WTC11 (cell line): ENCODE measurements around the gene KIFC1. TPM values are rescaled to one million over a fixed set of nuclear protein-coding genes. Genes with fewer than 3 reads are reported as not detected.

Experiments used
- ATAC-seq: fragments of 200-7000 bp; cut with Tn5 transposase; 2 replicates; pipeline ENCODE4 v1.10.0; 2021; ENCODE audit warnings: mild to moderate bottlenecking, moderate library complexity
- CTCF ChIA-PET: fragments of 300-600 bp; sonication (Branson Sonifier 250); formaldehyde crosslinking; loops from one replicate; lab custom pipeline; 2021; ENCODE audit warnings: antibody characterized with exemption; lab: Charles Lee
- POLR2A ChIA-PET: fragments of 350-600 bp; sonication (Branson Sonifier 250); formaldehyde crosslinking; loops from one replicate; lab custom pipeline; 2021; ENCODE audit warnings: antibody characterized with exemption; lab: Charles Lee
- DNase-seq: peaks from one replicate; pipeline ENCODE4 v3.0.0; 2021; ENCODE audit warnings: low spot score
- H3K27ac Mint-ChIP-seq: 2 replicates; pipeline ENCODE4 v1.8.0; 2021; ENCODE audit warnings: mixed read lengths
- H3K27me3 Mint-ChIP-seq: 2 replicates; pipeline ENCODE4 v1.8.0; 2021; ENCODE audit warnings: low read depth, mild to moderate bottlenecking, moderate library complexity, mixed read lengths
- H3K36me3 Mint-ChIP-seq: 2 replicates; pipeline ENCODE4 v1.8.0; 2021; ENCODE audit warnings: mixed read lengths
- H3K4me1 Mint-ChIP-seq: 2 replicates; pipeline ENCODE4 v1.8.0; 2022; ENCODE audit warnings: mixed read lengths
- H3K4me3 Mint-ChIP-seq: 2 replicates; pipeline ENCODE4 v1.8.0; 2021; ENCODE audit warnings: mild to moderate bottlenecking, moderate library complexity, mixed read lengths
- H3K9me3 Mint-ChIP-seq: 2 replicates; pipeline ENCODE4 v1.8.0; 2021; ENCODE audit warnings: mixed read lengths
- ELF4 ChIP-seq: sonication (generic); formaldehyde crosslinking; IDR thresholded peaks from 2 replicates; pipeline ENCODE4 v1.8.1; 2022; ENCODE audit warnings: low read depth, mild to moderate bottlenecking, moderate library complexity, missing genetic modification reagents
- EMX1 ChIP-seq: fragments of 250-450 bp; sonication (Bioruptor Pico); IDR thresholded peaks from 2 replicates; pipeline ENCODE4 v1.8.0; 2021; ENCODE audit warnings: mild to moderate bottlenecking
- FOXK1 ChIP-seq: sonication (generic); formaldehyde crosslinking; IDR thresholded peaks from 2 replicates; pipeline ENCODE4 v1.8.0; 2022; ENCODE audit warnings: mild to moderate bottlenecking, moderate library complexity, missing genetic modification reagents
- FOXP1 ChIP-seq: sonication (generic); formaldehyde crosslinking; IDR thresholded peaks from 2 replicates; pipeline ENCODE4 v1.8.0; 2022; ENCODE audit warnings: missing genetic modification reagents, mild to moderate bottlenecking, moderate library complexity, borderline replicate concordance
- GABPB1 ChIP-seq: sonication (generic); formaldehyde crosslinking; IDR thresholded peaks from 2 replicates; pipeline ENCODE4 v1.8.1; 2023; ENCODE audit warnings: mild to moderate bottlenecking, missing genetic modification reagents
- IRF2 ChIP-seq: sonication (generic); formaldehyde crosslinking; IDR thresholded peaks from 2 replicates; pipeline ENCODE4 v1.8.0; 2022; ENCODE audit warnings: low read depth, missing genetic modification reagents, borderline replicate concordance
- KAT7 ChIP-seq: sonication (generic); formaldehyde crosslinking; IDR thresholded peaks from 2 replicates; pipeline ENCODE4 v1.8.1; 2023; ENCODE audit warnings: missing genetic modification reagents, mild to moderate bottlenecking, borderline replicate concordance
- MYBL2 ChIP-seq: sonication (generic); formaldehyde crosslinking; IDR thresholded peaks from 2 replicates; pipeline ENCODE4 v1.8.1; 2023; ENCODE audit warnings: mild to moderate bottlenecking, moderate library complexity, missing genetic modification reagents
- OVOL2 ChIP-seq: fragments of 250-450 bp; sonication (Bioruptor Pico); IDR thresholded peaks from 2 replicates; pipeline ENCODE4 v1.9.0; 2021; ENCODE audit warnings: mild to moderate bottlenecking, borderline replicate concordance
- ZBTB21 ChIP-seq: sonication (generic); formaldehyde crosslinking; IDR thresholded peaks from 2 replicates; pipeline ENCODE4 v1.8.1; 2023; ENCODE audit warnings: mild to moderate bottlenecking, missing genetic modification reagents, borderline replicate concordance
- ZNF263 ChIP-seq: sonication (generic); formaldehyde crosslinking; IDR thresholded peaks from 2 replicates; pipeline ENCODE4 v1.8.1; 2022; ENCODE audit warnings: low read depth, mild to moderate bottlenecking, moderate library complexity, missing genetic modification reagents
- microRNA-seq: library from miRNA; unstranded; fragments of <30 nt; microRNA quantifications from one replicate; pipeline ENCODE4 v1.2.0, GENCODE V29; 2022; ENCODE audit warnings: borderline number of aligned reads
- total RNA-seq: library from RNA; stranded (reverse); gene quantifications from 3 replicates; pipeline ENCODE4 v1.2.3, GENCODE V29; 2021
- TF ChIP-seq, protein P1 (sequence below): fragments of 200-600 bp; IDR thresholded peaks from 2 replicates; pipeline ENCODE4 v1.8.0; 2022; ENCODE audit warnings: antibody characterized with exemption
- TF ChIP-seq, protein P2 (sequence below): sonication (generic); formaldehyde crosslinking; conservative IDR thresholded peaks from 2 replicates; pipeline ENCODE4 v1.8.1; 2022; ENCODE audit warnings: mild to moderate bottlenecking, missing genetic modification reagents
- TF ChIP-seq, protein P3 (sequence below): sonication (generic); formaldehyde crosslinking; IDR thresholded peaks from 2 replicates; pipeline ENCODE4 v1.8.1; 2022; ENCODE audit warnings: missing genetic modification reagents, borderline replicate concordance
- TF ChIP-seq, protein P4 (sequence below): sonication (generic); formaldehyde crosslinking; conservative IDR thresholded peaks from 2 replicates; pipeline ENCODE4 v1.8.1; 2023; ENCODE audit warnings: mild to moderate bottlenecking, low read depth, missing genetic modification reagents, moderate library complexity
- TF ChIP-seq, protein P5 (sequence below): sonication (generic); formaldehyde crosslinking; IDR thresholded peaks from 2 replicates; pipeline ENCODE4 v1.8.1; 2023; ENCODE audit warnings: mild to moderate bottlenecking, moderate library complexity, missing genetic modification reagents

Gene KIFC1
- total RNA-seq, 1 experiment from 2014 or later, result 97.3 TPM

DNA sequence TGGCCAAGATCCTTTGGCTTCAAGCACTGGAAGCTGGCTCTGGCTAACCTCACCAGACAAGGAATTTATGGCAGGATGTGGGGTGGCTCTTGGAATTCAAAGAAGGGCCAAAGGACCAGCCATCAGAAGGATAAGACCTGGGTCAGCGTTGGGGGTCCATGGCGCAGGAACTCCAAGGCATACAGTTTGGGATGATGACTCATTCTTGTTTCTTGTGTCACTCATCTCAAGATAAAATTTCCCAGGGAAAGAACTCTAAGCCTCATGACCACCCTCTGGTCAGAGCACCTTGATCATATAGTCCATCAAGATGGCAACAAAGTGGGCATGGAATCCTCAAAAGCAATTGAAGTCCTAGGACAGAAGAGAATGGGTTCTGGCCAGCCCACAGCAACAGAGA, 67.6 kb downstream of the KIFC1 start:
- ChIA-PET POLR2A (no interaction called here), CTCF (interaction anchor here (0.6 kb wide), 1 partner anchor 32 kb away, joined by 3 read pairs; no protein-coding TSS in a partner anchor)
- no peak for DNase-seq
- peaks cover 6% of the 10 kb centered on the region; the same call in 1 of the 2 replicates for H3K4me1 Mint-ChIP-seq
- H3K36me3 Mint-ChIP-seq, result peaks cover 19% of the 10 kb centered on the region
- H3K9me3 Mint-ChIP-seq, result 0 out of 2 replicates have a peak, but pooled peaks cover 3% of the 10 kb centered on the region
- H3K27ac Mint-ChIP-seq, result no peak overlapping the region
- no peak overlapping the region for H3K4me3 Mint-ChIP-seq
- peaks cover 26% of the 10 kb centered on the region for H3K27me3 Mint-ChIP-seq
- TF ChIP-seq EMX1 (CRISPR knock-in tag) (no peak), OVOL2 (CRISPR knock-in tag) (no peak), FOXK1 (CRISPR knock-in tag) (no peak), GABPB1 (CRISPR knock-in tag) (no peak), ZNF263 (CRISPR knock-in tag) (no peak), KAT7 (no peak), ZBTB21 (CRISPR knock-in tag) (no peak), ELF4 (CRISPR knock-in tag) (no peak), IRF2 (CRISPR knock-in tag) (no peak), MYBL2 (CRISPR knock-in tag) (no peak), FOXP1 (CRISPR knock-in tag) (no peak)
- TF ChIP-seq, protein P1, sequence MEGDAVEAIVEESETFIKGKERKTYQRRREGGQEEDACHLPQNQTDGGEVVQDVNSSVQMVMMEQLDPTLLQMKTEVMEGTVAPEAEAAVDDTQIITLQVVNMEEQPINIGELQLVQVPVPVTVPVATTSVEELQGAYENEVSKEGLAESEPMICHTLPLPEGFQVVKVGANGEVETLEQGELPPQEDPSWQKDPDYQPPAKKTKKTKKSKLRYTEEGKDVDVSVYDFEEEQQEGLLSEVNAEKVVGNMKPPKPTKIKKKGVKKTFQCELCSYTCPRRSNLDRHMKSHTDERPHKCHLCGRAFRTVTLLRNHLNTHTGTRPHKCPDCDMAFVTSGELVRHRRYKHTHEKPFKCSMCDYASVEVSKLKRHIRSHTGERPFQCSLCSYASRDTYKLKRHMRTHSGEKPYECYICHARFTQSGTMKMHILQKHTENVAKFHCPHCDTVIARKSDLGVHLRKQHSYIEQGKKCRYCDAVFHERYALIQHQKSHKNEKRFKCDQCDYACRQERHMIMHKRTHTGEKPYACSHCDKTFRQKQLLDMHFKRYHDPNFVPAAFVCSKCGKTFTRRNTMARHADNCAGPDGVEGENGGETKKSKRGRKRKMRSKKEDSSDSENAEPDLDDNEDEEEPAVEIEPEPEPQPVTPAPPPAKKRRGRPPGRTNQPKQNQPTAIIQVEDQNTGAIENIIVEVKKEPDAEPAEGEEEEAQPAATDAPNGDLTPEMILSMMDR, result no peak
- TF ChIP-seq, protein P2, sequence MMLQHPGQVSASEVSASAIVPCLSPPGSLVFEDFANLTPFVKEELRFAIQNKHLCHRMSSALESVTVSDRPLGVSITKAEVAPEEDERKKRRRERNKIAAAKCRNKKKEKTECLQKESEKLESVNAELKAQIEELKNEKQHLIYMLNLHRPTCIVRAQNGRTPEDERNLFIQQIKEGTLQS (CRISPR knock-in tag), result no peak
- TF ChIP-seq, protein P3, sequence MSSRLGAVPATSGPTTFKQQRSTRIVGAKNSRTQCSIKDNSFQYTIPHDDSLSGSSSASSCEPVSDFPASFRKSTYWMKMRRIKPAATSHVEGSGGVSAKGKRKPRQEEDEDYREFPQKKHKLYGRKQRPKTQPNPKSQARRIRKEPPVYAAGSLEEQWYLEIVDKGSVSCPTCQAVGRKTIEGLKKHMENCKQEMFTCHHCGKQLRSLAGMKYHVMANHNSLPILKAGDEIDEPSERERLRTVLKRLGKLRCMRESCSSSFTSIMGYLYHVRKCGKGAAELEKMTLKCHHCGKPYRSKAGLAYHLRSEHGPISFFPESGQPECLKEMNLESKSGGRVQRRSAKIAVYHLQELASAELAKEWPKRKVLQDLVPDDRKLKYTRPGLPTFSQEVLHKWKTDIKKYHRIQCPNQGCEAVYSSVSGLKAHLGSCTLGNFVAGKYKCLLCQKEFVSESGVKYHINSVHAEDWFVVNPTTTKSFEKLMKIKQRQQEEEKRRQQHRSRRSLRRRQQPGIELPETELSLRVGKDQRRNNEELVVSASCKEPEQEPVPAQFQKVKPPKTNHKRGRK, result no peak
- TF ChIP-seq, protein P4, sequence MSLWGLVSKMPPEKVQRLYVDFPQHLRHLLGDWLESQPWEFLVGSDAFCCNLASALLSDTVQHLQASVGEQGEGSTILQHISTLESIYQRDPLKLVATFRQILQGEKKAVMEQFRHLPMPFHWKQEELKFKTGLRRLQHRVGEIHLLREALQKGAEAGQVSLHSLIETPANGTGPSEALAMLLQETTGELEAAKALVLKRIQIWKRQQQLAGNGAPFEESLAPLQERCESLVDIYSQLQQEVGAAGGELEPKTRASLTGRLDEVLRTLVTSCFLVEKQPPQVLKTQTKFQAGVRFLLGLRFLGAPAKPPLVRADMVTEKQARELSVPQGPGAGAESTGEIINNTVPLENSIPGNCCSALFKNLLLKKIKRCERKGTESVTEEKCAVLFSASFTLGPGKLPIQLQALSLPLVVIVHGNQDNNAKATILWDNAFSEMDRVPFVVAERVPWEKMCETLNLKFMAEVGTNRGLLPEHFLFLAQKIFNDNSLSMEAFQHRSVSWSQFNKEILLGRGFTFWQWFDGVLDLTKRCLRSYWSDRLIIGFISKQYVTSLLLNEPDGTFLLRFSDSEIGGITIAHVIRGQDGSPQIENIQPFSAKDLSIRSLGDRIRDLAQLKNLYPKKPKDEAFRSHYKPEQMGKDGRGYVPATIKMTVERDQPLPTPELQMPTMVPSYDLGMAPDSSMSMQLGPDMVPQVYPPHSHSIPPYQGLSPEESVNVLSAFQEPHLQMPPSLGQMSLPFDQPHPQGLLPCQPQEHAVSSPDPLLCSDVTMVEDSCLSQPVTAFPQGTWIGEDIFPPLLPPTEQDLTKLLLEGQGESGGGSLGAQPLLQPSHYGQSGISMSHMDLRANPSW (CRISPR knock-in tag), result no peak
- TF ChIP-seq, protein P5, sequence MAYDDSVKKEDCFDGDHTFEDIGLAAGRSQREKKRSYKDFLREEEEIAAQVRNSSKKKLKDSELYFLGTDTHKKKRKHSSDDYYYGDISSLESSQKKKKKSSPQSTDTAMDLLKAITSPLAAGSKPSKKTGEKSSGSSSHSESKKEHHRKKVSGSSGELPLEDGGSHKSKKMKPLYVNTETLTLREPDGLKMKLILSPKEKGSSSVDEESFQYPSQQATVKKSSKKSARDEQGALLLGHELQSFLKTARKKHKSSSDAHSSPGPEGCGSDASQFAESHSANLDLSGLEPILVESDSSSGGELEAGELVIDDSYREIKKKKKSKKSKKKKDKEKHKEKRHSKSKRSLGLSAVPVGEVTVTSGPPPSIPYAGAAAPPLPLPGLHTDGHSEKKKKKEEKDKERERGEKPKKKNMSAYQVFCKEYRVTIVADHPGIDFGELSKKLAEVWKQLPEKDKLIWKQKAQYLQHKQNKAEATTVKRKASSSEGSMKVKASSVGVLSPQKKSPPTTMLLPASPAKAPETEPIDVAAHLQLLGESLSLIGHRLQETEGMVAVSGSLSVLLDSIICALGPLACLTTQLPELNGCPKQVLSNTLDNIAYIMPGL (CRISPR knock-in tag), result no peak
- no peak for ATAC-seq

Small RNAs within 50 kb of the gene (microRNA-seq; reads per million reads assigned to microRNA genes)
- gene MIR5004, result 2.8 reads per million

Other genes starting within 250 kb of the KIFC1 start
- 3.0 to 4.4 TPM (median 3.7 TPM) in 3 replicates for gene COL11A2, start 199.4 kb upstream of the KIFC1 start, total RNA-seq
- 21.5 to 24.5 TPM (median 23.3 TPM) in 3 replicates for gene RXRB, start 191.2 kb upstream of the KIFC1 start, total RNA-seq
- 131 to 163 TPM (median 134 TPM) in 3 replicates for gene SLC39A7, start 191.0 kb upstream of the KIFC1 start, total RNA-seq
- 7.3 to 8.1 TPM (median 7.7 TPM) in 3 replicates for gene HSD17B8, start 187.2 kb upstream of the KIFC1 start, total RNA-seq
- gene RING1, start 183.3 kb upstream of the KIFC1 start, total RNA-seq, result 26.6 to 30.2 TPM (median 27.8 TPM) in 3 replicates
- 43.0 to 46.8 TPM (median 43.1 TPM) in 3 replicates for gene VPS52, start 119.9 kb upstream of the KIFC1 start, total RNA-seq
- 2,857 to 3,321 TPM (median 3,240 TPM) in 3 replicates for gene RPS18, start 119.7 kb upstream of the KIFC1 start, total RNA-seq
- 3.2 to 5.0 TPM (median 4.1 TPM) in 3 replicates for gene B3GALT4, start 114.7 kb upstream of the KIFC1 start, total RNA-seq
- 72.0 to 94.5 TPM (median 72.4 TPM) in 3 replicates for gene WDR46, start 102.6 kb upstream of the KIFC1 start, total RNA-seq
- 83.3 to 95.7 TPM (median 85.6 TPM) in 3 replicates for gene PFDN6, start 102.2 kb upstream of the KIFC1 start, total RNA-seq
- gene RGL2, start 92.9 kb upstream of the KIFC1 start, total RNA-seq, result 72.6 to 79.7 TPM (median 77.1 TPM) in 3 replicates
- gene TAPBP, start 77.7 kb upstream of the KIFC1 start, total RNA-seq, result 43.5 to 50.2 TPM (median 49.3 TPM) in 3 replicates
- gene ZBTB22, start 74.1 kb upstream of the KIFC1 start, total RNA-seq, result 11.6 to 14.7 TPM (median 13.7 TPM) in 3 replicates
- gene DAXX, start 68.9 kb upstream of the KIFC1 start, total RNA-seq, result 61.8 to 67.2 TPM (median 65.1 TPM) in 3 replicates
- 60.0 to 63.6 TPM (median 60.2 TPM) in 3 replicates for gene PHF1, start 19.2 kb downstream of the KIFC1 start, total RNA-seq
- gene CUTA, start 26.3 kb downstream of the KIFC1 start, total RNA-seq, result 229 to 247 TPM (median 243 TPM) in 3 replicates
- 139 to 172 TPM (median 160 TPM) in 3 replicates for gene SYNGAP1, start 28.2 kb downstream of the KIFC1 start, total RNA-seq
- 19.4 to 21.2 TPM (median 20.8 TPM) in 3 replicates for gene ZBTB9, start 62.8 kb downstream of the KIFC1 start, total RNA-seq
- gene BAK1, start 188.5 kb downstream of the KIFC1 start, total RNA-seq, result 40.5 to 40.9 TPM (median 40.5 TPM) in 3 replicates
- gene ITPR3, start 229.5 kb downstream of the KIFC1 start, total RNA-seq, result 42.5 to 47.3 TPM (median 42.9 TPM) in 3 replicates